ENCODE measurements around the gene METTL15. TPM values are rescaled to one million over a fixed set of nuclear protein-coding genes. Genes with fewer than 3 reads are reported as not detected.
"Not testable (repeated sequence)": the region's sequence is repeated elsewhere in the genome, so short reads cannot be mapped to it uniquely, and the experiment has no call there.

Gene METTL15
- total RNA-seq, 3 donors from 2014 or later (not counting 1 experiment from before 2014, with no cell fraction given): 7.4 to 12.1 (median 9.1) TPM

- Histone ChIP-seq H3K4me1 (ENCODE audit: control insufficient read depth, insufficient read depth, low read length) (no peaks in the 10 kb centered on the region), H3K4me3 (ENCODE audit: low read length) (no peak overlapping the region), H3K36me3 (ENCODE audit: control insufficient read depth, insufficient read depth, low read length) (no peaks in the 10 kb centered on the region), H3K9me3 (ENCODE audit: control insufficient read depth, insufficient read depth, low read length) (no peaks in the 10 kb centered on the region), H3K27me3 (ENCODE audit: control insufficient read depth, insufficient read depth, low read length) (no peaks in the 10 kb centered on the region), H3K27ac (ENCODE audit: low read length) (no peak overlapping the region)
- 93% methylated on average over 2 of the region's 3 CpGs for WGBS (ENCODE audit: insufficient coverage)
- TF ChIP-seq CTCF (IDR thresholded peaks at IDR 0.05): no peak
- no peaks in the 10 kb centered on the region for H3K36me3 Mint-ChIP-seq
- ATAC-seq (no peak), DNase-seq (no peak)
- H3K27ac Mint-ChIP-seq: no peak overlapping the region
- H3K4me3 Mint-ChIP-seq: no peak overlapping the region
- H3K9me3 Mint-ChIP-seq: no peaks in the 10 kb centered on the region
- intact Hi-C loops (cut with micrococcal nuclease): no loop called here
- no peaks in the 10 kb centered on the region for H3K4me1 Mint-ChIP-seq
- H3K27me3 Mint-ChIP-seq (ENCODE audit: low read depth in 2 of 2): no peaks in the 10 kb centered on the region
Observed at GRCh38 chr11:28077521-28077920, 30.7 kb upstream of the METTL15 start.

GRCh38 chr11:28083118-28083517 lies 25.1 kb upstream of the METTL15 start:
- no peaks in the 10 kb centered on the region for H3K4me1 ChIP-seq (ENCODE audit: control insufficient read depth, insufficient read depth, low read length)
- DNase-seq (no peak), ATAC-seq (no peak)
- Mint-ChIP-seq H3K27me3 (ENCODE audit: low read depth in 2 of 2) (no peaks in the 10 kb centered on the region), H3K9me3 (no peaks in the 10 kb centered on the region), H3K27ac (no peak overlapping the region), H3K36me3 (no peaks in the 10 kb centered on the region), H3K4me1 (no peaks in the 10 kb centered on the region), H3K4me3 (no peak overlapping the region)
- no CpG with 5 or more reads among the region's 1 CpG for WGBS (ENCODE audit: insufficient coverage)
- H3K27me3 ChIP-seq (ENCODE audit: control insufficient read depth, insufficient read depth, low read length): no peaks in the 10 kb centered on the region
- H3K9me3 ChIP-seq (ENCODE audit: control insufficient read depth, insufficient read depth, low read length): no peaks in the 10 kb centered on the region
- H3K4me3 ChIP-seq (ENCODE audit: low read length): no peak overlapping the region
- H3K27ac ChIP-seq (ENCODE audit: low read length): no peak overlapping the region
- no peak for TF ChIP-seq CTCF (IDR thresholded peaks at IDR 0.05)
- H3K36me3 ChIP-seq (ENCODE audit: control insufficient read depth, insufficient read depth, low read length): no peaks in the 10 kb centered on the region
- intact Hi-C loops (cut with micrococcal nuclease): no loop called here

GRCh38 chr11:28086569-28086968 lies 21.6 kb upstream of the METTL15 start:
- DNase-seq: no peak
- Histone ChIP-seq H3K27me3 (ENCODE audit: control insufficient read depth, insufficient read depth, low read length) (no peaks in the 10 kb centered on the region), H3K4me3 (ENCODE audit: low read length) (no peak overlapping the region), H3K4me1 (ENCODE audit: control insufficient read depth, insufficient read depth, low read length) (no peaks in the 10 kb centered on the region), H3K27ac (ENCODE audit: low read length) (no peak overlapping the region), H3K9me3 (ENCODE audit: control insufficient read depth, insufficient read depth, low read length) (no peaks in the 10 kb centered on the region), H3K36me3 (ENCODE audit: control insufficient read depth, insufficient read depth, low read length) (no peaks in the 10 kb centered on the region)
- intact Hi-C loops (cut with micrococcal nuclease): no loop called here
- WGBS (ENCODE audit: insufficient coverage): 100% methylated on average over 1 of the region's 1 CpG
- no peak for TF ChIP-seq CTCF (IDR thresholded peaks at IDR 0.05)
- H3K9me3 Mint-ChIP-seq: no peaks in the 10 kb centered on the region
- no peak overlapping the region for H3K4me3 Mint-ChIP-seq
- ATAC-seq: no peak
- no peaks in the 10 kb centered on the region for H3K36me3 Mint-ChIP-seq
- no peaks in the 10 kb centered on the region for H3K4me1 Mint-ChIP-seq
- no peaks in the 10 kb centered on the region for H3K27me3 Mint-ChIP-seq (ENCODE audit: low read depth in 2 of 2)
- H3K27ac Mint-ChIP-seq: no peak overlapping the region

- H3K4me1 Mint-ChIP-seq; H3K36me3 Mint-ChIP-seq; H3K4me1 ChIP-seq (ENCODE audit: control insufficient read depth, insufficient read depth, low read length); H3K9me3 ChIP-seq (ENCODE audit: control insufficient read depth, insufficient read depth, low read length); H3K4me3 Mint-ChIP-seq; H3K27me3 Mint-ChIP-seq (ENCODE audit: low read depth in 2 of 2); intact Hi-C loops (cut with micrococcal nuclease); H3K36me3 ChIP-seq (ENCODE audit: control insufficient read depth, insufficient read depth, low read length); H3K27ac Mint-ChIP-seq; ATAC-seq; H3K4me3 ChIP-seq (ENCODE audit: low read length); H3K27me3 ChIP-seq (ENCODE audit: control insufficient read depth, insufficient read depth, low read length); H3K9me3 Mint-ChIP-seq; DNase-seq; H3K27ac ChIP-seq (ENCODE audit: low read length): not testable (repeated sequence)
- no CpG with 5 or more reads among the region's 1 CpG for WGBS (ENCODE audit: insufficient coverage)
Observed at GRCh38 chr11:28087192-28087591, 21.0 kb upstream of the METTL15 start.

GRCh38 chr11:28087693-28088092 lies 20.5 kb upstream of the METTL15 start:
- DNase-seq, H3K9me3 Mint-ChIP-seq: not testable (repeated sequence)
- 100% methylated on average over 1 of the region's 3 CpGs for WGBS (ENCODE audit: insufficient coverage)

More at GRCh38 chr11:28087693-28088092, 20.5 kb upstream of the METTL15 start:
- H3K27me3 Mint-ChIP-seq (ENCODE audit: low read depth in 2 of 2); H3K27me3 ChIP-seq (ENCODE audit: control insufficient read depth, insufficient read depth, low read length); H3K27ac Mint-ChIP-seq; H3K4me1 Mint-ChIP-seq; H3K36me3 ChIP-seq (ENCODE audit: control insufficient read depth, insufficient read depth, low read length); H3K9me3 ChIP-seq (ENCODE audit: control insufficient read depth, insufficient read depth, low read length); intact Hi-C loops (cut with micrococcal nuclease); H3K4me3 Mint-ChIP-seq; H3K4me1 ChIP-seq (ENCODE audit: control insufficient read depth, insufficient read depth, low read length); H3K27ac ChIP-seq (ENCODE audit: low read length); H3K4me3 ChIP-seq (ENCODE audit: low read length); ATAC-seq; H3K36me3 Mint-ChIP-seq: not testable (repeated sequence)

Data from natural killer cell (primary cell).